Endothelial cell of coronary artery (primary cell): ENCODE results near the gene MIER2. TPM values are rescaled to one million over a fixed set of nuclear protein-coding genes. Genes with fewer than 3 reads are reported as not detected.

Experiments
- total RNA-seq: library from RNA; depleted of rRNA; stranded (reverse); fragments of >200 nt; gene quantifications from 2 replicates; pipeline ENCODE4 v1.2.3, GENCODE V29; 2014

Gene MIER2, protein sequence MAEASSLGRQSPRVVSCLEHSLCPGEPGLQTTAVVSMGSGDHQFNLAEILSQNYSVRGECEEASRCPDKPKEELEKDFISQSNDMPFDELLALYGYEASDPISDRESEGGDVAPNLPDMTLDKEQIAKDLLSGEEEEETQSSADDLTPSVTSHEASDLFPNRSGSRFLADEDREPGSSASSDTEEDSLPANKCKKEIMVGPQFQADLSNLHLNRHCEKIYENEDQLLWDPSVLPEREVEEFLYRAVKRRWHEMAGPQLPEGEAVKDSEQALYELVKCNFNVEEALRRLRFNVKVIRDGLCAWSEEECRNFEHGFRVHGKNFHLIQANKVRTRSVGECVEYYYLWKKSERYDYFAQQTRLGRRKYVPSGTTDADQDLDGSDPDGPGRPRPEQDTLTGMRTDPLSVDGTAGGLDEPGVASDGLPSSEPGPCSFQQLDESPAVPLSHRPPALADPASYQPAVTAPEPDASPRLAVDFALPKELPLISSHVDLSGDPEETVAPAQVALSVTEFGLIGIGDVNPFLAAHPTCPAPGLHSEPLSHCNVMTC
- 13.2 and 17.6 TPM in 2 replicates for total RNA-seq

DNA sequence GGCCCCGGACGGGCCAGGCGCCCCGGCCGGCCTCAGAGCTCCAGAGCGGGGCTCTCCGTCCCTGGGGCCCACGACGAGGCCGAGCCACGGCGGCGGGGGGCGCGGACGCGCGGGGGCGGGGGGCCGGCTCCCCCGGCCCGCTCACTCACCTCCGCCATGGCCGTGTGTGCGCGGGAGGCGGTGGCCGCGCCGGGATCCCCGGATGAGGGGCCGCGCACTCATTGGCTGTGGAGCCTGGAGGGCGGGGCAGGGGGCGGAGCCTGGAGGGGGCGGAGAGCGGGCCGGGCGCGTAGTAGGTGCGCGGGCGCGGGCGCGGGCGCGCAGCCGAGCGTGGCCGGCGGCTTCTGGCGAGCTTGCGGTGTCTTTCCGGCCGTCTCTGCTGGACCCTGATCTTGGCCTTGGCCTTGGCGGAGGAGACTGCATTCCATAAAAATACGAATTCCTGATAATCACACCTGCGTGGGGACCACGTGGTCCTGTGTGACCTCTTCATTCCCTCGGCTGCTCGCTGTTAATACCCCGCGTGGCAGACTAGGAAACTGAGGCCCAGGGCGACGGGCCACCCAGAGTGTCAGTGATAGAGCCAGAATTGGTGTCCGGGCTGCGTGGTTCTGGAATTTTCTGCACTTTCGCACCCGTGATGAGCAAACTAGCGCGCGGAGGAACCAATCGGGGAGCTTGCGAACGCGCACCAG, at the start of gene MIER2:
Gene MIER2, minus strand, starts transcription at position 172 of the 695 bp plus-strand sequence. Its CDS starts 14 bp downstream, at position 158.

DNA sequence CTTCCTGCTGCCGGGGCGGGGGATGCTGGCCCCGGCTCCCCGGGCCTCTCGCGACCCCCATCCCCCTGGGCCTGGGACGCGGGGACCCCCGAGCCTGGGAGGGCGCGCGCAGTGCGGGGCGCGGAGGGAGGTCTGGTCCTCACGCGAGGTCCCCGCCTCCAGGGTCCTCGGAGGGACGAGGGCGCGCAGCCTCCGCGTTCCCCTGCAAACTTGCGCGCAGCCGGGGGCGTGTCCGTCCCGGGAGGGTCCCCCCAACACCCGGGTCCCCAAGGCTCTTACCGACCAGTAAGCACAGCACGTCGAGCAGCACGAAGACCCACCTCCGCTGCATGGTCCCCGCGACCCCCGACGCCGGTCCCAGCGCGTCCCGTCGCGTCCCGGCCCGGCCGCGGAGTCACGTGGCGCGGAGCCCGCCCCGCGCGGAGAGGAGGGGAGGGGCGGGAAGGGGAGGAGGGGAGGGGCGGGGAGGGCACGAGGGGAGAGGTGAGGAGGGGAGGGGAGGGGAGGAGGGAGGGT, 53.5 kb downstream of the MIER2 start, which contains the start of gene PLPP2:
Gene PLPP2, minus strand, starts transcription at position 398 of the 516 bp plus-strand sequence. Its CDS starts 67 bp downstream, at position 331.

Other genes with a start within 250 kb of the MIER2 start
- gene OR4F17, start 237.7 kb downstream of the MIER2 start, total RNA-seq: 0.09 TPM in 1 of 2 replicates, not detected in the other
- 6.1 and 20.0 TPM in 2 replicates for gene PLPP2, start 53.4 kb downstream of the MIER2 start, total RNA-seq
- 0.18 and 0.38 TPM in 2 replicates for gene C2CD4C, start 64.4 kb upstream of the MIER2 start, total RNA-seq
- 2.6 and 4.5 TPM in 2 replicates for gene SHC2, start 116.2 kb upstream of the MIER2 start, total RNA-seq
- under 0.01 TPM in 1 of 2 replicates, not detected in the other for gene MADCAM1, start 151.7 kb upstream of the MIER2 start, total RNA-seq
- 26.5 and 27.4 TPM in 2 replicates for gene TPGS1, start 162.7 kb upstream of the MIER2 start, total RNA-seq
- 107 and 112 TPM in 2 replicates for gene CDC34, start 187.0 kb upstream of the MIER2 start, total RNA-seq
- gene GZMM, start 199.3 kb upstream of the MIER2 start, total RNA-seq: not detected in 2 replicates
- gene BSG, start 227.8 kb upstream of the MIER2 start, total RNA-seq: 281 and 352 TPM in 2 replicates
- gene HCN2, start 245.1 kb upstream of the MIER2 start, total RNA-seq: 0.63 and 2.9 TPM in 2 replicates